ENCODE results near the gene NR6A1.

NR6A1 gene

DNA sequence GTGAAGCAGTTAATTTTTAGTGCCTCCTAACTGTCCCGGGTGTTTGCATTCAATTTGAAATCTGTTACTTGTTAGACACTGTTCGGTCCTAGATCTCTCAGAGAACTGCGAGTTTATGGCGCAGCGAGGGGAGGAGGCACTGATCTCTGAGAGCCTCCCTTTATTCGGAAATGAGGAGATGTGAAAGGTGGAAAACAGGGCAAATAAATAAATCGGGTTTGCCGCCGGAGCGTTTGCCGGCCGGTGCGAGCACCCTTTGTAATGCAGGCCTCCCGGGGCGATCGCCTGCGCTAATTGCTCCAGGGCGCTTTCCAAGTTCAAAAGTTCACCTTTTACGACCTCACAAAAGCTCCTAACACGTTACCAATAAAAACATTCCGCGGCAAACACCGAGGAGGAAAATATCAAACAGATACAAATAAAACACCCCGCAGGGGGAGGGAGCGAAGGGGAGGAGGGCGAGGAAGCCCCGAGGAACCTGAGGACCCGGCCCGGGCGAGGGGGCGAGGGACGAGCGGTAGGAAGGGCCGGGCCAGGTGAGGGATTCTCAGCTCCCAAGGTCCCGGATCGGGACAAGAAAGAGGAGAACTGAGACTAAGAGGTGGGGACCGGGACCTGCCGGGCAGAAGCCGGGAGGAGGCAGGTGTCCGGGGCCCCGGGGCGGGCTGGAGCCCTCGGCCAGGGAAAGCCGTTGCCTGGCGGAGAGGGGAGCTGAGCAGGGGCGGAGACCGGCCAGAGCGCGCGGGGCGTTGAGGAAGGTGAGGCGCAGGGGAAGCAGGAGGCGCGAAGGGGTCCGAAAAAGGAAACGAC lies 1.4 kb downstream of the NR6A1 start (continued):
- TF ChIP-seq, protein P1, sequence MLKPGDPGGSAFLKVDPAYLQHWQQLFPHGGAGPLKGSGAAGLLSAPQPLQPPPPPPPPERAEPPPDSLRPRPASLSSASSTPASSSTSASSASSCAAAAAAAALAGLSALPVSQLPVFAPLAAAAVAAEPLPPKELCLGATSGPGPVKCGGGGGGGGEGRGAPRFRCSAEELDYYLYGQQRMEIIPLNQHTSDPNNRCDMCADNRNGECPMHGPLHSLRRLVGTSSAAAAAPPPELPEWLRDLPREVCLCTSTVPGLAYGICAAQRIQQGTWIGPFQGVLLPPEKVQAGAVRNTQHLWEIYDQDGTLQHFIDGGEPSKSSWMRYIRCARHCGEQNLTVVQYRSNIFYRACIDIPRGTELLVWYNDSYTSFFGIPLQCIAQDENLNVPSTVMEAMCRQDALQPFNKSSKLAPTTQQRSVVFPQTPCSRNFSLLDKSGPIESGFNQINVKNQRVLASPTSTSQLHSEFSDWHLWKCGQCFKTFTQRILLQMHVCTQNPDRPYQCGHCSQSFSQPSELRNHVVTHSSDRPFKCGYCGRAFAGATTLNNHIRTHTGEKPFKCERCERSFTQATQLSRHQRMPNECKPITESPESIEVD (tag by site-specific recombination; IDR thresholded peaks at IDR 0.05), result peak; percentile 91
- TF ChIP-seq WT1 (tag by site-specific recombination; IDR thresholded peaks at IDR 0.05), result peak; percentile 52; the same call in 1 of the 2 replicates
- TF ChIP-seq ZNF341 (tag by site-specific recombination; IDR thresholded peaks at IDR 0.05; ENCODE audit: low read depth), result peak; percentile 90
- TF ChIP-seq ZNF600 (tag by site-specific recombination; IDR thresholded peaks at IDR 0.05), result peak; percentile 68
- TF ChIP-seq, protein P2, sequence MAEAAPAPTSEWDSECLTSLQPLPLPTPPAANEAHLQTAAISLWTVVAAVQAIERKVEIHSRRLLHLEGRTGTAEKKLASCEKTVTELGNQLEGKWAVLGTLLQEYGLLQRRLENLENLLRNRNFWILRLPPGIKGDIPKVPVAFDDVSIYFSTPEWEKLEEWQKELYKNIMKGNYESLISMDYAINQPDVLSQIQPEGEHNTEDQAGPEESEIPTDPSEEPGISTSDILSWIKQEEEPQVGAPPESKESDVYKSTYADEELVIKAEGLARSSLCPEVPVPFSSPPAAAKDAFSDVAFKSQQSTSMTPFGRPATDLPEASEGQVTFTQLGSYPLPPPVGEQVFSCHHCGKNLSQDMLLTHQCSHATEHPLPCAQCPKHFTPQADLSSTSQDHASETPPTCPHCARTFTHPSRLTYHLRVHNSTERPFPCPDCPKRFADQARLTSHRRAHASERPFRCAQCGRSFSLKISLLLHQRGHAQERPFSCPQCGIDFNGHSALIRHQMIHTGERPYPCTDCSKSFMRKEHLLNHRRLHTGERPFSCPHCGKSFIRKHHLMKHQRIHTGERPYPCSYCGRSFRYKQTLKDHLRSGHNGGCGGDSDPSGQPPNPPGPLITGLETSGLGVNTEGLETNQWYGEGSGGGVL (tag by site-specific recombination; IDR thresholded peaks at IDR 0.05), result no peak
- TF ChIP-seq, protein P3, sequence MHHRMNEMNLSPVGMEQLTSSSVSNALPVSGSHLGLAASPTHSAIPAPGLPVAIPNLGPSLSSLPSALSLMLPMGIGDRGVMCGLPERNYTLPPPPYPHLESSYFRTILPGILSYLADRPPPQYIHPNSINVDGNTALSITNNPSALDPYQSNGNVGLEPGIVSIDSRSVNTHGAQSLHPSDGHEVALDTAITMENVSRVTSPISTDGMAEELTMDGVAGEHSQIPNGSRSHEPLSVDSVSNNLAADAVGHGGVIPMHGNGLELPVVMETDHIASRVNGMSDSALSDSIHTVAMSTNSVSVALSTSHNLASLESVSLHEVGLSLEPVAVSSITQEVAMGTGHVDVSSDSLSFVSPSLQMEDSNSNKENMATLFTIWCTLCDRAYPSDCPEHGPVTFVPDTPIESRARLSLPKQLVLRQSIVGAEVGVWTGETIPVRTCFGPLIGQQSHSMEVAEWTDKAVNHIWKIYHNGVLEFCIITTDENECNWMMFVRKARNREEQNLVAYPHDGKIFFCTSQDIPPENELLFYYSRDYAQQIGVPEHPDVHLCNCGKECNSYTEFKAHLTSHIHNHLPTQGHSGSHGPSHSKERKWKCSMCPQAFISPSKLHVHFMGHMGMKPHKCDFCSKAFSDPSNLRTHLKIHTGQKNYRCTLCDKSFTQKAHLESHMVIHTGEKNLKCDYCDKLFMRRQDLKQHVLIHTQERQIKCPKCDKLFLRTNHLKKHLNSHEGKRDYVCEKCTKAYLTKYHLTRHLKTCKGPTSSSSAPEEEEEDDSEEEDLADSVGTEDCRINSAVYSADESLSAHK (tag by site-specific recombination; IDR thresholded peaks at IDR 0.05), result peak; percentile 81
- peak; percentile 85 for TF ChIP-seq FEZF1 (tag by site-specific recombination; IDR thresholded peaks at IDR 0.05)
- no peak for TF ChIP-seq ZBTB7A (tag by site-specific recombination; IDR thresholded peaks at IDR 0.05; ENCODE audit: low read depth)
- peak; percentile 71 for TF ChIP-seq ZIC2 (tag by site-specific recombination; IDR thresholded peaks at IDR 0.05)
- peak; percentile 77 for TF ChIP-seq SP2 (tag by site-specific recombination; IDR thresholded peaks at IDR 0.05)
- TF ChIP-seq, protein P4, sequence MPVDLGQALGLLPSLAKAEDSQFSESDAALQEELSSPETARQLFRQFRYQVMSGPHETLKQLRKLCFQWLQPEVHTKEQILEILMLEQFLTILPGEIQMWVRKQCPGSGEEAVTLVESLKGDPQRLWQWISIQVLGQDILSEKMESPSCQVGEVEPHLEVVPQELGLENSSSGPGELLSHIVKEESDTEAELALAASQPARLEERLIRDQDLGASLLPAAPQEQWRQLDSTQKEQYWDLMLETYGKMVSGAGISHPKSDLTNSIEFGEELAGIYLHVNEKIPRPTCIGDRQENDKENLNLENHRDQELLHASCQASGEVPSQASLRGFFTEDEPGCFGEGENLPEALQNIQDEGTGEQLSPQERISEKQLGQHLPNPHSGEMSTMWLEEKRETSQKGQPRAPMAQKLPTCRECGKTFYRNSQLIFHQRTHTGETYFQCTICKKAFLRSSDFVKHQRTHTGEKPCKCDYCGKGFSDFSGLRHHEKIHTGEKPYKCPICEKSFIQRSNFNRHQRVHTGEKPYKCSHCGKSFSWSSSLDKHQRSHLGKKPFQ (tag by site-specific recombination; IDR thresholded peaks at IDR 0.05), result 0 out of 2 replicates have a peak, but pooled peaks have one; percentile 62
- TF ChIP-seq, protein P5, sequence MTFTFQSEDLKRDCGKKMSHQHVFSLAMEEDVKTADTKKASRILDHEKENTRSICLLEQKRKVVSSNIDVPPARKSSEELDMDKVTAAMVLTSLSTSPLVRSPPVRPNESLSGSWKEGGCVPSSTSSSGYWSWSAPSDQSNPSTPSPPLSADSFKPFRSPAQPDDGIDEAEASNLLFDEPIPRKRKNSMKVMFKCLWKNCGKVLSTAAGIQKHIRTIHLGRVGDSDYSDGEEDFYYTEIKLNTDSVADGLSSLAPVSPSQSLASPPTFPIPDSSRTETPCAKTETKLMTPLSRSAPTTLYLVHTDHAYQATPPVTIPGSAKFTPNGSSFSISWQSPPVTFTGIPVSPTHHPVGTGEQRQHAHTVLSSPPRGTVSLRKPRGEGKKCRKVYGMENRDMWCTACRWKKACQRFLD (tag by site-specific recombination; IDR thresholded peaks at IDR 0.05), result peak; percentile 45; the same call in 1 of the 2 replicates
- peak; percentile 16; the same call in 1 of the 2 replicates for TF ChIP-seq SP3 (tag by site-specific recombination; IDR thresholded peaks at IDR 0.05)
- TF ChIP-seq KLF10 (tag by site-specific recombination; IDR thresholded peaks at IDR 0.05), result 0 out of 2 replicates have a peak, but pooled peaks have one; percentile 54
- no peak for TF ChIP-seq ZNF664 (tag by site-specific recombination; IDR thresholded peaks at IDR 0.05)
- TF ChIP-seq ZNF394 (tag by site-specific recombination; IDR thresholded peaks at IDR 0.05; ENCODE audit: borderline replicate concordance), result peak; percentile 31; the same call in 1 of the 2 replicates
- no peak for TF ChIP-seq ZNF521 (tag by site-specific recombination; IDR thresholded peaks at IDR 0.05)
- TF ChIP-seq, protein P6, sequence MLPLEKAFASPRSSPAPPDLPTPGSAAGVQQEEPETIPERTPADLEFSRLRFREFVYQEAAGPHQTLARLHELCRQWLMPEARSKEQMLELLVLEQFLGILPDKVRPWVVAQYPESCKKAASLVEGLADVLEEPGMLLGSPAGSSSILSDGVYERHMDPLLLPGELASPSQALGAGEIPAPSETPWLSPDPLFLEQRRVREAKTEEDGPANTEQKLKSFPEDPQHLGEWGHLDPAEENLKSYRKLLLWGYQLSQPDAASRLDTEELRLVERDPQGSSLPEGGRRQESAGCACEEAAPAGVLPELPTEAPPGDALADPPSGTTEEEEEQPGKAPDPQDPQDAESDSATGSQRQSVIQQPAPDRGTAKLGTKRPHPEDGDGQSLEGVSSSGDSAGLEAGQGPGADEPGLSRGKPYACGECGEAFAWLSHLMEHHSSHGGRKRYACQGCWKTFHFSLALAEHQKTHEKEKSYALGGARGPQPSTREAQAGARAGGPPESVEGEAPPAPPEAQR (tag by site-specific recombination; IDR thresholded peaks at IDR 0.05), result no peak
- TF ChIP-seq ZNF423 (tag by site-specific recombination; IDR thresholded peaks at IDR 0.05), result peak; percentile 99
- peak; percentile 99 for TF ChIP-seq HOXD13 (CRISPR knock-in tag; IDR thresholded peaks at IDR 0.05; ENCODE audit: borderline replicate concordance)
- TF ChIP-seq ZNF266 (tag by site-specific recombination; IDR thresholded peaks at IDR 0.05; ENCODE audit: low read depth), result no peak
- peak; percentile 79 for TF ChIP-seq IKZF3 (tag by site-specific recombination; IDR thresholded peaks at IDR 0.05)
- no peak for TF ChIP-seq ZNF19 (tag by site-specific recombination; IDR thresholded peaks at IDR 0.05; ENCODE audit: low read depth)
- TF ChIP-seq, protein P7, sequence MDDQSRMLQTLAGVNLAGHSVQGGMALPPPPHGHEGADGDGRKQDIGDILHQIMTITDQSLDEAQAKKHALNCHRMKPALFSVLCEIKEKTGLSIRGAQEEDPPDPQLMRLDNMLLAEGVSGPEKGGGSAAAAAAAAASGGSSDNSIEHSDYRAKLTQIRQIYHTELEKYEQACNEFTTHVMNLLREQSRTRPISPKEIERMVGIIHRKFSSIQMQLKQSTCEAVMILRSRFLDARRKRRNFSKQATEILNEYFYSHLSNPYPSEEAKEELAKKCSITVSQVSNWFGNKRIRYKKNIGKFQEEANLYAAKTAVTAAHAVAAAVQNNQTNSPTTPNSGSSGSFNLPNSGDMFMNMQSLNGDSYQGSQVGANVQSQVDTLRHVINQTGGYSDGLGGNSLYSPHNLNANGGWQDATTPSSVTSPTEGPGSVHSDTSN (CRISPR knock-in tag; IDR thresholded peaks at IDR 0.05), result no peak
- no peak for TF ChIP-seq ZNF112 (tag by site-specific recombination; IDR thresholded peaks at IDR 0.05)
- no peak for TF ChIP-seq TRIM28 (IDR thresholded peaks at IDR 0.05; ENCODE audit: borderline replicate concordance, low read length)

Data from HEK293 (cell line).